CD14-positive monocyte (primary cell): ENCODE results near the gene CENPP. TPM values are rescaled to one million over a fixed set of nuclear protein-coding genes. Genes with fewer than 3 reads are reported as not detected.

Source experiments
- DNase-seq, 3 donors: peaks; one replicate each; pipeline ENCODE4 v3.0.0-alpha.2; 2011 to 2022
- H2AFZ ChIP-seq: 2 replicates; pipeline ENCODE4 v1.6.0; 2012; ENCODE audit warnings: mild to moderate bottlenecking, low read depth, low read length, inconsistent platforms; ENCODE audit not compliant: insufficient read depth, poor library complexity, severe bottlenecking
- H3K27ac ChIP-seq, 2 donors: 1 replicate in 1 of 2; 2 replicates in 1 of 2; pipeline ENCODE4 v1.5.1; 2012 to 2013; ENCODE audit warnings: low read length in 2 of 2, control low read depth in 1 of 2, inconsistent platforms in 1 of 2, low read depth in 1 of 2, mild to moderate bottlenecking in 1 of 2
- H3K27me3 ChIP-seq, 2 donors: one replicate each; pipeline versions ENCODE4 v1.6.0 to v1.6.1; 2011 to 2013; ENCODE audit warnings: low read length in 2 of 2; ENCODE audit not compliant: control insufficient read depth in 2 of 2, insufficient read depth in 2 of 2
- H3K36me3 ChIP-seq, 2 donors: replicated peaks in 1 of 2; 1 replicate in 1 of 2; 2 replicates in 1 of 2; pipeline versions ENCODE4 v1.5.1 to v1.6.1; 2012 to 2013; ENCODE audit warnings: low read length in 2 of 2, control low read depth in 1 of 2, inconsistent platforms in 1 of 2, mild to moderate bottlenecking in 1 of 2; ENCODE audit not compliant: insufficient read depth in 2 of 2, control insufficient read depth in 1 of 2
- H3K4me1 ChIP-seq, 2 donors: 1 replicate in 1 of 2; 2 replicates in 1 of 2; pipeline versions ENCODE4 v1.5.1 to v1.6.1; 2012 to 2013; ENCODE audit warnings: low read length in 2 of 2, control low read depth in 1 of 2, inconsistent platforms in 1 of 2, mild to moderate bottlenecking in 1 of 2, moderate library complexity in 1 of 2; ENCODE audit not compliant: insufficient read depth in 2 of 2, control insufficient read depth in 1 of 2
- H3K4me2 ChIP-seq: replicated peaks from 2 replicates; pipeline ENCODE3; 2012; ENCODE audit warnings: low read length, moderate library complexity, mild to moderate bottlenecking; ENCODE audit not compliant: poor library complexity, severe bottlenecking; ENCODE audit errors: extremely low read depth
- H3K4me3 ChIP-seq, 3 experiments: fragments of 200-600 bp in 1 of 3; sonication (generic) in 1 of 3; replicated peaks in 1 of 3; 1 replicate in 2 of 3; 2 replicates in 1 of 3; pipeline ENCODE4 v1.5.1; 2011 to 2013; ENCODE audit warnings: low read length in 3 of 3, mild to moderate bottlenecking in 3 of 3, control low read depth in 2 of 3, low read depth in 2 of 3, inconsistent platforms in 1 of 3, moderate library complexity in 1 of 3
- H3K79me2 ChIP-seq: 2 replicates; pipeline ENCODE4 v1.6.0; 2012; ENCODE audit warnings: mild to moderate bottlenecking, control low read depth, inconsistent platforms, low read length, moderate library complexity; ENCODE audit not compliant: insufficient read depth
- H3K9ac ChIP-seq: 2 replicates; pipeline ENCODE4 v1.6.0; 2017; ENCODE audit warnings: low read length, mild to moderate bottlenecking; ENCODE audit not compliant: insufficient read depth, poor library complexity, severe bottlenecking
- H3K9me3 ChIP-seq, 2 donors: replicated peaks in 1 of 2; 1 replicate in 1 of 2; 2 replicates in 1 of 2; pipeline versions ENCODE4 v1.5.1 to v1.6.1; 2012 to 2013; ENCODE audit warnings: low read length in 2 of 2, control low read depth in 1 of 2; ENCODE audit not compliant: control insufficient read depth in 1 of 2, insufficient read depth in 1 of 2
- H4K20me1 ChIP-seq: 2 replicates; pipeline ENCODE4 v1.6.0; 2012; ENCODE audit warnings: mild to moderate bottlenecking, low read length, control low read depth, moderate library complexity; ENCODE audit not compliant: insufficient read depth
- H3K27ac Mint-ChIP-seq, 7 donors: one replicate each; pipeline ENCODE4 v1.8.0; 2020; ENCODE audit warnings: mild to moderate bottlenecking in 7 of 7, mixed read lengths in 7 of 7, moderate library complexity in 6 of 7, inconsistent platforms in 2 of 7
- H3K27me3 Mint-ChIP-seq, 3 donors: one replicate each; pipeline ENCODE4 v1.8.0; 2021 to 2022; ENCODE audit warnings: low read depth in 3 of 3, mild to moderate bottlenecking in 3 of 3, mixed read lengths in 3 of 3, moderate library complexity in 3 of 3, inconsistent platforms in 1 of 3
- H3K36me3 Mint-ChIP-seq, 2 donors: one replicate each; pipeline ENCODE4 v1.8.0; 2020; ENCODE audit warnings: mixed read lengths in 2 of 2, inconsistent platforms in 1 of 2, mild to moderate bottlenecking in 1 of 2
- H3K4me1 Mint-ChIP-seq: one replicate; pipeline ENCODE4 v1.8.0; 2020; ENCODE audit warnings: mild to moderate bottlenecking, mixed read lengths
- H3K4me3 Mint-ChIP-seq, 2 donors: one replicate each; pipeline ENCODE4 v1.8.0; 2020; ENCODE audit warnings: mild to moderate bottlenecking in 2 of 2, mixed read lengths in 2 of 2, moderate library complexity in 1 of 2
- H3K9me3 Mint-ChIP-seq, 7 donors: one replicate each; pipeline ENCODE4 v1.8.0; 2020 to 2022; ENCODE audit warnings: mixed read lengths in 7 of 7, mild to moderate bottlenecking in 6 of 7, moderate library complexity in 6 of 7, inconsistent platforms in 2 of 7
- WGBS: methylation state at CpG from one replicate; pipeline ENCODE4 v1.1.5; 2013; ENCODE audit warnings: missing lambda C conversion rate; ENCODE audit not compliant: insufficient coverage; 5-methylcytosine and 5-hydroxymethylcytosine counted together
- intact Hi-C, 2 donors: fragments of 100-400 bp; cut with micrococcal nuclease; formaldehyde crosslinking; loops; one replicate each; pipeline versions ENCODE4 v1.15.0 to v1.15.1; 2023
- polyA plus RNA-seq, 3 donors: library from polyadenylated mRNA; depleted of rRNA in 1 of 3; unstranded in 2 of 3; stranded (reverse) in 1 of 3; fragments of 300-500 nt in 2 of 3; fragments of >200 nt in 1 of 3; fragmentation: Illumina TruSeq in 2 of 3; gene quantifications; 1 replicate in 2 of 3; 2 replicates in 1 of 3; pipeline ENCODE4 v1.2.3, GENCODE V29; 2012 to 2021
- TF ChIP-seq, protein P1 (sequence below): fragments of 200-600 bp; IDR thresholded peaks from one replicate; pipeline ENCODE4 v1.8.0; 2022; ENCODE audit warnings: antibody characterized with exemption, mild to moderate bottlenecking

The CENPP gene
- polyA plus RNA-seq, 3 donors = 0.50 to 1.1 (median 1.1) TPM

DNA sequence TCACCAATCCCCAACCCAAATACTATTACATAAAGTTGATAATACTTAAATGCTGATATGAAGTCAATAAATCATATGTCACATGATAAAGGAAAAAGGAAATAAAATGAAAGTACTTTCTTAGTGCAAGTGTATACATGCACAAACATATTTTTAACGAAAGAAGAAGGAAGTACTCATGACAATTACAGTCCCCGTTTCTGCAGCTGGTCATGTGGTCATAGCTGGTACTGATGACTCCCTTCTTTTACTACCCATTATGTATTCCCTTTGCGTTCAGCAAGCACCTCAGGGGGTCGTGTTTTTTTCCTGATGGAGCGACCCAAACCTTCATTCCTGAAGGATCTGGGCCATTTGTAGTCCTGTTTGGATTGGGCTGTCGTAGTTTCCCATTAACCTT is 27.3 kb downstream of the CENPP start:
- Mint-ChIP-seq H3K4me1 (peaks cover 12% of the 10 kb centered on the region), H3K36me3 (peaks cover 26 to 41% of the 10 kb centered on the region in 2 donors), H3K4me3 (peak overlapping the region; percentile 43 to 73), H3K9me3 (peaks cover 12 to 33% (median 23%) of the 10 kb centered on the region in 7 donors), H3K27ac (peak overlapping the region in 5 of 7 donors; percentile 4 to 92 (median 69)), H3K27me3 (no peaks in the 10 kb centered on the region)
- Histone ChIP-seq H3K9me3 (peaks cover 15 to 16% of the 10 kb centered on the region in 2 donors), H3K27me3 (no peaks in the 10 kb centered on the region), H3K4me1 (peaks cover 3 to 8% of the 10 kb centered on the region in 2 donors), H3K9ac (no peak overlapping the region), H4K20me1 (no peaks in the 10 kb centered on the region), H3K79me2 (no peaks in the 10 kb centered on the region), H3K4me2 (peak overlapping the region; percentile 26), H3K27ac (peak overlapping the region in 1 of 2 donors; percentile 61), H2AFZ (peak overlapping the region; percentile 55), H3K36me3 (peaks cover 0 to 15% of the 10 kb centered on the region in 2 donors), H3K4me3 (peak overlapping the region in 1 of 3 experiments; percentile 18)
- WGBS = 10% methylated on average over 2 of the region's 6 CpGs
- intact Hi-C loops = no loop called here
- TF ChIP-seq, protein P1, sequence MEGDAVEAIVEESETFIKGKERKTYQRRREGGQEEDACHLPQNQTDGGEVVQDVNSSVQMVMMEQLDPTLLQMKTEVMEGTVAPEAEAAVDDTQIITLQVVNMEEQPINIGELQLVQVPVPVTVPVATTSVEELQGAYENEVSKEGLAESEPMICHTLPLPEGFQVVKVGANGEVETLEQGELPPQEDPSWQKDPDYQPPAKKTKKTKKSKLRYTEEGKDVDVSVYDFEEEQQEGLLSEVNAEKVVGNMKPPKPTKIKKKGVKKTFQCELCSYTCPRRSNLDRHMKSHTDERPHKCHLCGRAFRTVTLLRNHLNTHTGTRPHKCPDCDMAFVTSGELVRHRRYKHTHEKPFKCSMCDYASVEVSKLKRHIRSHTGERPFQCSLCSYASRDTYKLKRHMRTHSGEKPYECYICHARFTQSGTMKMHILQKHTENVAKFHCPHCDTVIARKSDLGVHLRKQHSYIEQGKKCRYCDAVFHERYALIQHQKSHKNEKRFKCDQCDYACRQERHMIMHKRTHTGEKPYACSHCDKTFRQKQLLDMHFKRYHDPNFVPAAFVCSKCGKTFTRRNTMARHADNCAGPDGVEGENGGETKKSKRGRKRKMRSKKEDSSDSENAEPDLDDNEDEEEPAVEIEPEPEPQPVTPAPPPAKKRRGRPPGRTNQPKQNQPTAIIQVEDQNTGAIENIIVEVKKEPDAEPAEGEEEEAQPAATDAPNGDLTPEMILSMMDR = no peak
- DNase-seq = peak; percentile 7 to 25 (median 16)

DNA sequence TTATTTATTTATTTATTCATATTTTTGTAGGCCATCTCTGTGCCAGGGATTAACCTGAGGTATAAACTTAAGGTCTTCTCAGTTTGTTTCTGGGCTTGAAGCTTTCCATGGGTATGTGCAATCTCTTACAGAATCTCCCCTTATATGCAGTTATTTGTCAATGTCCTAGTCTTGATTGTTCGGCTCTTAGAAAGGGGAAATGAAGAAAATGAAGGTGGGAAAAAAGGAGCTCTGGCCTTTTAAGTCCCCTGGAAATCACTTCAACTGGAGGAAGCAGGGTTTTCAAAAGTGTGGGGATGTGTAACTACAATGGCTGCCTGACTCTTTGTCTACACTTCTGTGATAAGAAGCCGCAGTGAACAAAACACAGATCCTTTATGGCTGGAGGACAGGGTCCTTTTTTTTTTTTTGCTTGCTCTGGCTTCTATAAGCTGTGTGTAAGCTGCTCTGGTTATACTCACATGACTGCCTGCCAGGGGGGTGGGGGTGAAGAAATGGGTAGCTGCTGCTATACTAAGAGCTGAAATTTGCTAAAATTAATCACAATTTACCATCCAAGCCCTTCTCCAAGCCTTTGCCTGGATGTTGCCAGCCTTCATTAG is 33.7 kb downstream of the CENPP start:
- Histone ChIP-seq H3K79me2 (no peaks in the 10 kb centered on the region), H2AFZ (no peak overlapping the region)

More for the DNA sequence above, 33.7 kb downstream of the CENPP start:
- Histone ChIP-seq H3K4me1 (peaks cover 4 to 6% of the 10 kb centered on the region in 2 donors), H3K4me2 (no peak overlapping the region), H3K9ac (no peak overlapping the region), H3K27me3 (no peaks in the 10 kb centered on the region), H3K9me3 (peaks cover 10 to 11% of the 10 kb centered on the region in 2 donors), H3K36me3 (peaks cover 0 to 7% of the 10 kb centered on the region in 2 donors), H4K20me1 (no peaks in the 10 kb centered on the region), H3K27ac (no peak overlapping the region), H3K4me3 (no peak overlapping the region)
- TF ChIP-seq, protein P1 = no peak
- H3K9me3 Mint-ChIP-seq = peaks cover 9 to 28% (median 23%) of the 10 kb centered on the region in 7 donors
- peaks cover 9% of the 10 kb centered on the region for H3K4me1 Mint-ChIP-seq
- H3K27ac Mint-ChIP-seq = peak overlapping the region in 4 of 7 donors; percentile 10 to 64 (median 40)
- WGBS = 30% methylated on average over 2 of the region's 2 CpGs
- peaks cover 13 to 29% of the 10 kb centered on the region in 2 donors for H3K36me3 Mint-ChIP-seq
- DNase-seq = no peak
- intact Hi-C loops = no loop called here
- no peak overlapping the region for H3K4me3 Mint-ChIP-seq
- no peaks in the 10 kb centered on the region for H3K27me3 Mint-ChIP-seq
